IMR-90 (cell line): ENCODE data around the gene SSR3. TPM values are rescaled to one million over a fixed set of nuclear protein-coding genes. Genes with fewer than 3 reads are reported as not detected.

ENCODE experiments used
- ATAC-seq: fragments of 200-7000 bp; cut with Tn5 transposase; 2 replicates; pipeline ENCODE4 v1.9.1; 2020; ENCODE audit warnings: low read depth, mild to moderate bottlenecking, moderate library complexity
- BruUV-seq: library from RNA; stranded (reverse); fragments of 400-500 nt; replicated peaks from 2 replicates; lab custom pipeline; 2021; lab: Mats Ljungman, UMichigan
- CTCF ChIA-PET: fragments of 300-600 bp; formaldehyde crosslinking; extraction: SDS; loops from one replicate; lab custom pipeline; 2021; ENCODE audit warnings: antibody characterized with exemption; lab: Yijun Ruan, JAX
- POLR2A ChIA-PET: fragments of 300-600 bp; sonication (Branson Sonifier 250); formaldehyde crosslinking; loops from one replicate; lab custom pipeline; 2022; ENCODE audit warnings: antibody characterized with exemption; ENCODE audit not compliant: unreplicated experiment; lab: Charles Lee
- DNase-seq: peaks from one replicate; pipeline ENCODE4 v3.0.0; 2013
- H2AFZ ChIP-seq: replicated peaks from 2 replicates; pipeline ENCODE3; 2013; ENCODE audit warnings: low read length, mild to moderate bottlenecking; ENCODE audit not compliant: poor library complexity
- H2AK5ac ChIP-seq: 2 replicates; pipeline ENCODE4 v1.6.1; 2013; ENCODE audit warnings: low read depth, low read length, inconsistent platforms
- H2AK9ac ChIP-seq: replicated peaks from 2 replicates; pipeline ENCODE3; 2013; ENCODE audit warnings: mild to moderate bottlenecking, low read depth, low read length, moderate library complexity; ENCODE audit not compliant: poor library complexity
- H2BK120ac ChIP-seq: 2 replicates; pipeline ENCODE4 v1.6.1; 2013; ENCODE audit warnings: low read depth, low read length, inconsistent platforms
- H2BK15ac ChIP-seq: 3 replicates; pipeline ENCODE4 v1.6.1; 2013; ENCODE audit warnings: low read depth, low read length, inconsistent platforms
- H2BK20ac ChIP-seq: 2 replicates; pipeline ENCODE4 v1.6.1; 2013; ENCODE audit warnings: low read depth, mild to moderate bottlenecking, inconsistent platforms, low read length, moderate library complexity
- H2BK5ac ChIP-seq: 2 replicates; pipeline ENCODE4 v1.6.1; 2013; ENCODE audit warnings: mild to moderate bottlenecking, low read depth, low read length, inconsistent platforms; ENCODE audit not compliant: poor library complexity, severe bottlenecking
- H3K14ac ChIP-seq: replicated peaks from 2 replicates; pipeline ENCODE4 v1.6.1; 2013; ENCODE audit warnings: low read depth, low read length, inconsistent platforms
- H3K18ac ChIP-seq: 2 replicates; pipeline ENCODE4 v1.6.1; 2013; ENCODE audit warnings: low read depth, low read length, control low read depth
- H3K23ac ChIP-seq: 2 replicates; pipeline ENCODE4 v1.6.1; 2013; ENCODE audit warnings: low read depth, low read length, inconsistent platforms
- H3K27ac ChIP-seq: 2 replicates; pipeline ENCODE4 v1.5.1; 2013; ENCODE audit warnings: mild to moderate bottlenecking, control low read depth, low read length; ENCODE audit not compliant: insufficient read depth
- H3K27me3 ChIP-seq: 2 replicates; pipeline ENCODE4 v1.6.1; 2013; ENCODE audit warnings: low read length; ENCODE audit not compliant: control insufficient read depth, insufficient read depth
- H3K36me3 ChIP-seq: 2 replicates; pipeline ENCODE4 v1.6.1; 2013; ENCODE audit warnings: low read length, mixed read lengths; ENCODE audit not compliant: control insufficient read depth, insufficient read depth
- H3K4ac ChIP-seq: 2 replicates; pipeline ENCODE4 v1.6.1; 2013; ENCODE audit warnings: low read depth, low read length, inconsistent platforms
- H3K4me1 ChIP-seq: 2 replicates; pipeline ENCODE4 v1.6.1; 2013; ENCODE audit warnings: low read length, mixed read lengths; ENCODE audit not compliant: control insufficient read depth, insufficient read depth
- H3K4me2 ChIP-seq: 2 replicates; pipeline ENCODE4 v1.6.1; 2013; ENCODE audit warnings: low read depth, mild to moderate bottlenecking, control low read depth, low read length, moderate library complexity
- H3K4me3 ChIP-seq: 2 replicates; pipeline ENCODE4 v1.5.1; 2013; ENCODE audit warnings: low read depth, mild to moderate bottlenecking, control low read depth, low read length, moderate library complexity; ENCODE audit not compliant: insufficient read depth
- H3K56ac ChIP-seq: 2 replicates; pipeline ENCODE4 v1.6.1; 2013; ENCODE audit warnings: low read length, inconsistent platforms; ENCODE audit not compliant: insufficient read depth; ENCODE audit errors: extremely low read depth
- H3K79me1 ChIP-seq, 2 experiments: 2 replicates each; pipeline ENCODE4 v1.6.1; 2013; ENCODE audit warnings: low read length in 2 of 2, inconsistent platforms in 1 of 2, low read depth in 1 of 2
- H3K9ac ChIP-seq: 2 replicates; pipeline ENCODE4 v1.6.1; 2013; ENCODE audit warnings: low read depth, low read length, control low read depth
- H3K9me1 ChIP-seq: 2 replicates; pipeline ENCODE4 v1.6.1; 2013; ENCODE audit warnings: low read length, inconsistent platforms; ENCODE audit not compliant: insufficient read depth
- H3K9me3 ChIP-seq: 2 replicates; pipeline ENCODE4 v1.6.1; 2013; ENCODE audit warnings: low read length; ENCODE audit not compliant: control insufficient read depth, insufficient read depth
- H4K20me1 ChIP-seq: 2 replicates; pipeline ENCODE4 v1.6.1; 2013; ENCODE audit warnings: low read length, inconsistent platforms; ENCODE audit not compliant: insufficient read depth
- H4K5ac ChIP-seq: 2 replicates; pipeline ENCODE4 v1.6.1; 2013; ENCODE audit warnings: mild to moderate bottlenecking, low read depth, low read length, control low read depth
- H4K8ac ChIP-seq, 2 experiments: 2 replicates each; pipeline ENCODE4 v1.6.1; 2013; ENCODE audit warnings: low read depth in 2 of 2, low read length in 2 of 2, control low read depth in 1 of 2, inconsistent platforms in 1 of 2
- H4K91ac ChIP-seq: 2 replicates; pipeline ENCODE4 v1.6.1; 2013; ENCODE audit warnings: low read depth, low read length, inconsistent platforms; ENCODE audit not compliant: insufficient read depth
- CEBPB ChIP-seq: IDR thresholded peaks from 2 replicates; pipeline ENCODE4 v1.6.1; 2012; ENCODE audit warnings: low read depth, low read length, improper control_type of control experiment
- CTCF ChIP-seq: conservative IDR thresholded peaks from 2 replicates; pipeline ENCODE4 v1.5.1; 2012; ENCODE audit warnings: mild to moderate bottlenecking, low read depth, low read length, improper control_type of control experiment
- dilution Hi-C: fragments of 300-500 bp; cut with HindIII; formaldehyde crosslinking; loops from one replicate; pipeline ENCODE4 v1.14.3; 2018; ENCODE audit warnings: low sequenced_read_pairs; ENCODE audit not compliant: unreplicated experiment
- in situ Hi-C: fragments of 300-500 bp; cut with MboI; formaldehyde crosslinking; loops from 3 replicates; pipeline ENCODE4 v1.14.3; 2019; ENCODE audit warnings: low sequenced_read_pairs, inconsistent platforms, mixed read lengths
- intact Hi-C: fragments of 100-400 bp; cut with micrococcal nuclease; formaldehyde crosslinking; loops from 2 replicates; pipeline ENCODE4 v1.10.0; 2022
- polyA plus RNA-seq, 3 experiments: library from polyadenylated mRNA; depleted of rRNA; stranded (reverse); fragments of >200 nt; gene quantifications; 2 replicates each; pipeline ENCODE4 v1.2.3, GENCODE V29; 2012; ENCODE audit warnings: low replicate concordance in 1 of 3
- total RNA-seq: library from RNA; depleted of rRNA; stranded (reverse); fragments of >200 nt; gene quantifications from 2 replicates; pipeline ENCODE4 v1.2.3, GENCODE V29; 2012

Gene SSR3
- total and polyA plus RNA-seq, 2 of the 4 experiments (the other 2 are of a cell fraction), result 246 to 608 TPM

- Histone ChIP-seq H3K36me3 (no peaks in the 10 kb centered on the region), H2BK120ac (no peak overlapping the region), H2BK5ac (no peak overlapping the region), H2AK5ac (no peak overlapping the region), H3K9ac (no peak overlapping the region), H3K27me3 (no peaks in the 10 kb centered on the region), H3K27ac (no peak overlapping the region), H3K23ac (no peak overlapping the region), H3K4me1 (no peaks in the 10 kb centered on the region), H2BK15ac (no peak overlapping the region), H2AFZ (no peak overlapping the region), H4K5ac (no peak overlapping the region), H3K4me3 (no peak overlapping the region), H4K8ac (no peak overlapping the region), H2BK20ac (no peak overlapping the region), H4K20me1 (no peaks in the 10 kb centered on the region), H2AK9ac (no peak overlapping the region), H3K56ac (no peak overlapping the region), H3K9me3 (no peaks in the 10 kb centered on the region), H3K9me1 (no peaks in the 10 kb centered on the region), H3K79me1 (no peaks in the 10 kb centered on the region), H3K4me2 (no peak overlapping the region), H3K4ac (no peak overlapping the region), H4K91ac (no peak overlapping the region), H3K14ac (no peak overlapping the region), H3K18ac (no peak overlapping the region)
- ChIA-PET CTCF (no interaction called here), POLR2A (no interaction called here)
- intact Hi-C loops (no loop called here), dilution Hi-C loops (loop anchor here (25.0 kb wide), 1 partner anchor 356 kb away; no protein-coding TSS in a partner anchor), in situ Hi-C loops (no loop called here)
- no TSS peak for BruUV-seq
- TF ChIP-seq CEBPB (peak; percentile 11; the same call in 1 of the 2 replicates), CTCF (no peak)
- DNase-seq (peak; percentile 19), ATAC-seq (no peak)
Measured at GRCh38 chr3:156518726-156519125, 36.2 kb downstream of the SSR3 start.
